ENCODE measurements around the gene TEX14.

DNA sequence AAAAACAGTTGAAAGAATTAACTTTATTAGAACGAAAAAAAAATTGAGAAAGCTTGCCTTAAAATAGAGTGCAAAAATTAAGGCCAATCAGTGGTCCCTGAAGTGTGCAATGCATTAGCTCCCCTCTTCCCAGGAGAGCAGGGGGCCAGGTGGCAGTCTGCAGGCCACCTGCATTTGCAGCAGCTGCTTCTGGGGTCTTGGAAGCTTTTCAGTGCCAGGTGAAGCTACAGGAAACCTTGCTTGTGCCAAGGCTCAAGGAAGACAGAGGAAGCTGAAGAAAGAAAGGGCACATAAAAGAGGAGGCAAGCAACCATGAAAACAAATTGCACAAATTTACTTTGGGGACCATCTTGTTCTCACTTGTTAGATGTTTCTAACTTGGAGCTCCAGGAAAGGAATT is 126.9 kb downstream of the TEX14 start:
- TF ChIP-seq CTCF (IDR thresholded peaks at IDR 0.05) = no peak
- no peak for TF ChIP-seq POLR2A (IDR thresholded peaks at IDR 0.05)

All from heart left ventricle (tissue), 13 donors.